HAP-1 (cell line): ENCODE measurements around the gene PTPRK.

Experiments used
- DNase-seq, 2 experiments: peaks; one replicate each; pipeline ENCODE4 v3.0.0-alpha.2; 2016 to 2020; ENCODE audit warnings: low spot score in 2 of 2
- H3K27me3 ChIP-seq: fragments of 250-450 bp; sonication (Bioruptor Pico); 2 replicates; pipeline ENCODE4 v1.5.1; 2020; ENCODE audit warnings: low read depth, mild to moderate bottlenecking, moderate library complexity
- H3K36me3 ChIP-seq: fragments of 250-450 bp; sonication (Bioruptor Pico); replicated peaks from 2 replicates; pipeline ENCODE4 v1.5.1; 2020; ENCODE audit warnings: mild to moderate bottlenecking
- H3K4me1 ChIP-seq: fragments of 250-450 bp; sonication (Bioruptor Pico); 2 replicates; pipeline ENCODE4 v1.5.1; 2020; ENCODE audit warnings: mild to moderate bottlenecking
- H3K4me3 ChIP-seq: fragments of 250-450 bp; sonication (Bioruptor Pico); 2 replicates; pipeline ENCODE4 v1.5.1; 2020; ENCODE audit warnings: mild to moderate bottlenecking, moderate library complexity
- H3K9me3 ChIP-seq: fragments of 250-450 bp; sonication (Bioruptor Pico); 2 replicates; pipeline ENCODE4 v1.5.1; 2020; ENCODE audit warnings: mild to moderate bottlenecking, moderate library complexity
- in situ Hi-C: fragments of 300-500 bp; cut with MboI; formaldehyde crosslinking; loops from 3 replicates; pipeline ENCODE4 v1.14.3; 2020; ENCODE audit warnings: low sequenced_read_pairs, inconsistent platforms, mixed read lengths

Gene PTPRK

GRCh38 chr6:128427139-128427538, 93.3 kb downstream of the PTPRK start:
- no peak for DNase-seq

GRCh38 chr6:128425856-128426255, 94.5 kb downstream of the PTPRK start:
- in situ Hi-C loops, result no loop called here
- H3K4me3 ChIP-seq, result no peak overlapping the region
- H3K4me1 ChIP-seq, result no peaks in the 10 kb centered on the region
- no peaks in the 10 kb centered on the region for H3K36me3 ChIP-seq
- no peaks in the 10 kb centered on the region for H3K9me3 ChIP-seq
- DNase-seq, result no peak
- H3K27me3 ChIP-seq, result no peaks in the 10 kb centered on the region

More at GRCh38 chr6:128427139-128427538, 93.3 kb downstream of the PTPRK start:
- in situ Hi-C loops, result no loop called here
- H3K9me3 ChIP-seq, result no peaks in the 10 kb centered on the region
- H3K4me3 ChIP-seq, result no peak overlapping the region
- peaks cover 12% of the 10 kb centered on the region for H3K4me1 ChIP-seq
- H3K27me3 ChIP-seq, result no peaks in the 10 kb centered on the region
- no peaks in the 10 kb centered on the region for H3K36me3 ChIP-seq

GRCh38 chr6:128422871-128423270, 97.5 kb downstream of the PTPRK start:
- H3K4me3 ChIP-seq, result no peak overlapping the region
- in situ Hi-C loops, result no loop called here
- H3K36me3 ChIP-seq, result no peaks in the 10 kb centered on the region
- H3K4me1 ChIP-seq, result no peaks in the 10 kb centered on the region
- H3K27me3 ChIP-seq, result no peaks in the 10 kb centered on the region
- no peaks in the 10 kb centered on the region for H3K9me3 ChIP-seq
- no peak for DNase-seq

GRCh38 chr6:128422200-128422599, 98.2 kb downstream of the PTPRK start:
- no peaks in the 10 kb centered on the region for H3K4me1 ChIP-seq
- DNase-seq, result no peak
- H3K36me3 ChIP-seq, result no peaks in the 10 kb centered on the region
- no peak overlapping the region for H3K4me3 ChIP-seq
- in situ Hi-C loops, result no loop called here
- H3K9me3 ChIP-seq, result no peaks in the 10 kb centered on the region
- H3K27me3 ChIP-seq, result no peaks in the 10 kb centered on the region

- H3K4me1 ChIP-seq, result no peaks in the 10 kb centered on the region
- no peak overlapping the region for H3K4me3 ChIP-seq
- H3K27me3 ChIP-seq, result no peaks in the 10 kb centered on the region
- no peaks in the 10 kb centered on the region for H3K9me3 ChIP-seq
- DNase-seq, result no peak
- in situ Hi-C loops, result no loop called here
- no peaks in the 10 kb centered on the region for H3K36me3 ChIP-seq
Observed at GRCh38 chr6:128421788-128422187, 98.6 kb downstream of the PTPRK start.

GRCh38 chr6:128417698-128418097, 102.7 kb downstream of the PTPRK start:
- no peaks in the 10 kb centered on the region for H3K9me3 ChIP-seq
- in situ Hi-C loops, result no loop called here
- H3K4me3 ChIP-seq, result no peak overlapping the region
- H3K36me3 ChIP-seq, result no peaks in the 10 kb centered on the region
- no peaks in the 10 kb centered on the region for H3K27me3 ChIP-seq
- no peak for DNase-seq
- no peaks in the 10 kb centered on the region for H3K4me1 ChIP-seq

- in situ Hi-C loops, result no loop called here
- no peak for DNase-seq
- no peaks in the 10 kb centered on the region for H3K4me1 ChIP-seq
- H3K27me3 ChIP-seq, result no peaks in the 10 kb centered on the region
- H3K4me3 ChIP-seq, result no peak overlapping the region
- H3K9me3 ChIP-seq, result no peaks in the 10 kb centered on the region
- H3K36me3 ChIP-seq, result no peaks in the 10 kb centered on the region
Observed at GRCh38 chr6:128415387-128415786, 105.0 kb downstream of the PTPRK start.

GRCh38 chr6:128414943-128415342, 105.5 kb downstream of the PTPRK start:
- Histone ChIP-seq H3K9me3 (no peaks in the 10 kb centered on the region), H3K27me3 (no peaks in the 10 kb centered on the region), H3K36me3 (no peaks in the 10 kb centered on the region), H3K4me3 (no peak overlapping the region), H3K4me1 (no peaks in the 10 kb centered on the region)
- no peak for DNase-seq
- in situ Hi-C loops, result no loop called here

- no peak for DNase-seq
- Histone ChIP-seq H3K9me3 (no peaks in the 10 kb centered on the region), H3K4me3 (no peak overlapping the region), H3K4me1 (no peaks in the 10 kb centered on the region), H3K36me3 (no peaks in the 10 kb centered on the region), H3K27me3 (no peaks in the 10 kb centered on the region)
- in situ Hi-C loops, result no loop called here
Observed at GRCh38 chr6:128413291-128413690, 107.1 kb downstream of the PTPRK start.

GRCh38 chr6:128412680-128413079, 107.7 kb downstream of the PTPRK start:
- no peaks in the 10 kb centered on the region for H3K27me3 ChIP-seq
- no peak overlapping the region for H3K4me3 ChIP-seq
- no peaks in the 10 kb centered on the region for H3K9me3 ChIP-seq
- H3K4me1 ChIP-seq, result no peaks in the 10 kb centered on the region
- no peak for DNase-seq
- H3K36me3 ChIP-seq, result no peaks in the 10 kb centered on the region
- in situ Hi-C loops, result no loop called here

- DNase-seq, result no peak
- no peaks in the 10 kb centered on the region for H3K36me3 ChIP-seq
- H3K9me3 ChIP-seq, result no peaks in the 10 kb centered on the region
- H3K4me1 ChIP-seq, result no peaks in the 10 kb centered on the region
- no peaks in the 10 kb centered on the region for H3K27me3 ChIP-seq
- no peak overlapping the region for H3K4me3 ChIP-seq
- in situ Hi-C loops, result no loop called here
Observed at GRCh38 chr6:128410584-128410983, 109.8 kb downstream of the PTPRK start.

GRCh38 chr6:128409003-128409402, 111.4 kb downstream of the PTPRK start:
- H3K4me3 ChIP-seq, result no peak overlapping the region
- no peaks in the 10 kb centered on the region for H3K27me3 ChIP-seq
- in situ Hi-C loops, result no loop called here
- H3K9me3 ChIP-seq, result no peaks in the 10 kb centered on the region
- H3K4me1 ChIP-seq, result no peaks in the 10 kb centered on the region
- no peak for DNase-seq
- no peaks in the 10 kb centered on the region for H3K36me3 ChIP-seq

GRCh38 chr6:128406453-128406852, 113.9 kb downstream of the PTPRK start:
- in situ Hi-C loops, result no loop called here

GRCh38 chr6:128403618-128404444, 116.6 kb downstream of the PTPRK start:
- in situ Hi-C loops, result no loop called here
- Histone ChIP-seq H3K36me3 (no peaks in the 10 kb centered on the region), H3K9me3 (no peaks in the 10 kb centered on the region), H3K27me3 (no peaks in the 10 kb centered on the region), H3K4me3 (no peak overlapping the region), H3K4me1 (no peaks in the 10 kb centered on the region)
- DNase-seq, result no peak

More at GRCh38 chr6:128406453-128406852, 113.9 kb downstream of the PTPRK start:
- Histone ChIP-seq H3K36me3 (no peaks in the 10 kb centered on the region), H3K27me3 (no peaks in the 10 kb centered on the region), H3K4me1 (no peaks in the 10 kb centered on the region), H3K9me3 (no peaks in the 10 kb centered on the region), H3K4me3 (no peak overlapping the region)
- no peak for DNase-seq

- Histone ChIP-seq H3K36me3 (no peaks in the 10 kb centered on the region), H3K9me3 (no peaks in the 10 kb centered on the region), H3K4me3 (no peak overlapping the region), H3K4me1 (no peaks in the 10 kb centered on the region), H3K27me3 (no peaks in the 10 kb centered on the region)
- in situ Hi-C loops, result no loop called here
- no peak for DNase-seq
Observed at GRCh38 chr6:128400875-128401274, 119.5 kb downstream of the PTPRK start.
